HG03432 (cell line): Measurements from ENCODE around the gene FITM2.

Experiments
- ATAC-seq: cut with Tn5 transposase; IDR thresholded peaks from one replicate; pipeline ENCODE4 v1.9.1; 2021; ENCODE audit warnings: mild to moderate bottlenecking, moderate library complexity; ENCODE audit not compliant: unreplicated experiment

Gene FITM2

DNA sequence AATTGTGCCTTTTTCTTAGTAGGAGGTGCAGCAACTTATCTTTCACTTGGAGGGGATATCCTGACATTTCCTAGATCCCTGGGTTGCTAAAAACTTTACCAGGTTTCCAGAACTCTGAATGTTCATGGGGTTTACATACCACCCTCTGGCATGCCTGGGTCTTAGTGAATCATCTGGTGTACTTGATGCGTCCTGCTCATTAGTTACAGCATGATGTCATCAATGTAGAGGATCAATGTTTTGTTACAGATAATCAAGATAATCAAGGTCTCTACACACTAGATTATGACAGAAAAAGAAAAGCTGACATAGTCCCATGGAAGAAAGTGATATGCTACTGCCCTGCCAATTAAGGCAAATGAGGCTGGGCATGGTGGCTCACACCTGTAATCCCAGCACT lies 27.0 kb downstream of the FITM2 start:
- ATAC-seq, result no peak

- no peak for ATAC-seq
These were observed 28.8 kb downstream of the FITM2 start for GRCh38 chr20:44282192-44282591.

DNA sequence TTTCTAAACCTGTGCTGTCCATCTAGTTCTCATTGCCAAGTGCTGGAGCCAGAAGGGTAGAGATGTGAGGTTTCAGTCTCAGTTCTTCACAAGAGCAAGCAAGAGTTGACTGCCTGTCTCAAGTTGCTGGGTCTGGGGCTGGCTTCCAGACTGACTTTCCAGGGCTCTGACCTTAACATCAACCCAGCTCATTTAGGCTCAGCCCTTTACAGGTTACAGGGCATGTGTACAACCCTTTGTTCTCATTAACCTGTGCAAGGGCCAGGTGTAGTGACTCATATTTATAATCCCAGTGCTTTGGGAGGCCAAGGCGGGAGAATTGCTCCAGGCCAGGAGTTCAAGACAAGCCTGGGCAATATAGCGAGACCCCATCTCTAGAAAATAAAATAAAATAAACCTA lies 30.6 kb downstream of the FITM2 start:
- ATAC-seq, result no peak

DNA sequence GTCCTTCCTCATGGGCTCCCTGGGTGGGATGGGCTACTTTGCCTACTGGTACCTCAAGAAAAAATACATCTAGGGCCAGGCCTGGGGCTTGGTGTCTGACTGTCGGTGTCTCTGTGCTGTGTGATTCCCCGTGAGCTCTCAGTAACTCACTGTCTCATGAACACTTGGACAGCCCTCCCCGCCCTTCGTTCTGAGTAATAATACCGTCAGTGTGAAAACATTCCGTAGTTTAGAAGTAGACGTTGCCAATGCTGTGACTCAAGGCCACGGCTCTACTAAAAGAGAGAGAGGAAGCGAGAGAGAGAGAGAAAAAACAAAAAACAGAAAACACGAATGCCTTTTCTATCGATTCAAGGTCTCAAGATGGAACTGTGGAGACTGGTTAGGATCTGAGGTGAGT lies 31.8 kb downstream of the FITM2 start:
- no peak for ATAC-seq

DNA sequence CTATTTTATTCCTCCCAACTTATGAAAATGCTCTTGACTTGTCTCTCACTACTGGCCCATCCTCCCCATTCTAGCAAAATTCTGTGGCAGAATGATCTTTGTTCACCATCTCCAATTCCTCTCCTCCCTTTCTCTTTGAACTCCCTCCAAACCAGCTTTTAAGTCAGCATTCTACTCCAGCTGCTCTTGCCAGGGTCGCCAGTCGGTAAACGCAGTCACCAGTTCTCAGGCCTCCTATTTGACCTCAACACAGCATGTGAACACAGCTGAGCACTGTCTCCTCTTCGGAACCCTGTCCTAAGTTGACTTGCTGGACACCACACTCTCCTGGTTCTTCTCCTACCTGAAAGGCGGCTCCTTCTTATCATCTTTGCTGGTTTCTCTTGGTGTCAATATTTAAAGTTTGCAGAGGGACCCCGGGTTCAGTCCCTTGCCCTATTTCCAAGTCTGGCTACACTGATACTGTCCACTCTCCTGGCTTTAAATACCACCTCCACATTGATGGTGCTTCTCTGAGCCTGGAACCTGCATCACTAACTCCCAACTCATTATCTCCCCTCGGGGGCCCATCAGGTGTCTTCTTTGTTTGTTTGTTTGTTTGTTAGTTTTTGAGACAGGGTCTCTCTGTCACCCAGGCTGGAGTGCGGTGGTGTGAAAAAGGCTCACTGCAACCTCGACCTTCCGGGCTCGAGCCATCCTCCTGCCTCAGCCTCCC lies 36.5 kb downstream of the FITM2 start:
- no peak for ATAC-seq

DNA sequence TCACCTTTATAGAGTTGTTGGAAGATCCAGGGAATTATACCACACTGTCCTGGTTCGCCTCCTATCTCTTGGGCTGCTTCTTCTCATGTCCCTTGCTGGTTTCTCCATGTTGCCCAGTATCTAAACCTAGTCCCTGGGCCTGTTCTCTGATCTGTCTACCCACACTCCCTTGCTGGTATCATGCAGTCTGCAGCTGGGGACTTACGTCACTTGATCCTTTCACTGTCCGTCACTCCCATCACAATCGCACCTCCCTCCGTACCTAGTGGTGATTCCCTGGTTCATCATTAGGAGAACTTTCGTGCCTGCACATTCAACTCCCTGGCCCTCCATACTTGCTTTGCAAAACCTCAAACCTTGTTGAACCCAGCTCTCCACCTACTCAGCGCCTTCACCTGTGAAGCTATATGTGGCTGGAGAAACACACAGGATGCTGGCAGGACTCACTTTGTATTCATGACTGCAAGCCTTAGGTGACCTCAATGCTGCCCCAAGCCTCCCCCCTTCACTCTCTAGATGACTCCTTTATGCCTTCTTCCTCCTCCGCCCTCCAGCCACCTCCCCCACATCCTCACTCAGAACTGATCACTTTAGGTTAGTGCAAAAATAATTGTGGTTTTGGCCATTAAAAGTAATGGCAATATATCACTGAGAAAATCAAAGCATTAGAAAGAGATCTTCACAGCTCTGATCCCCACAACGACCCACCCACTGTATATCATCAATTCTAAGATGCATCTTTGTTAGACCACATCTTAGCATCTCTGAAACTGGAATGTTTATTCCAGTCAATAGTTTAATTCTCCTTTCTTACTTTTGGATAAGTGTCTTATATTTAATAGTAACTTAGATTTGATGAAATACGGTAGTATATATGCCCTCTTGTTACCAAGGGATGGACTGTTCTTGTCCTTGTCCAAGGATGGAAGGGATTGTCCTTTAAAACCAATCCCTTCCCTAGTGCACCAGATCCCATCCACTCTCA lies 37.5 kb downstream of the FITM2 start:
- no peak for ATAC-seq

GRCh38 chr20:44271915-44272663 lies 38.9 kb downstream of the FITM2 start:
- no peak for ATAC-seq

DNA sequence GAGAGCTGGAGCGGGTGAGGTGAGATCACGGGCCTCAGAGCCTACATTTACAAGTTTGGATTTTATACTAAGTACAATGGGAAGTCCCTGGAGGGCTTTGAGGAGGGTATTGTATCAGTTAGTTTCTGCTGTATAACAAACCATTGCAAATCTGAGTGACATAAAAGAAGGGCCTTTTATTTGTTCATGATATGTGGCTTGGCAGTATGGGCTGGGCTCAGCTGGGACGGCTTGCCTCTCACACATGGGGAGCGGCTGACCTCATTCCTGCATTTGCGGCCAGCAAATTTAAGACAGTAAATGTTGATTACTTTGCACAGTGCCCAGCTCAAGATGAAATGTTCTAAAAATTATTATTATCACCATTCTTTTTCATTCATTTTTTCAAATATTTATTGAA lies 42.2 kb downstream of the FITM2 start:
- ATAC-seq, result no peak

DNA sequence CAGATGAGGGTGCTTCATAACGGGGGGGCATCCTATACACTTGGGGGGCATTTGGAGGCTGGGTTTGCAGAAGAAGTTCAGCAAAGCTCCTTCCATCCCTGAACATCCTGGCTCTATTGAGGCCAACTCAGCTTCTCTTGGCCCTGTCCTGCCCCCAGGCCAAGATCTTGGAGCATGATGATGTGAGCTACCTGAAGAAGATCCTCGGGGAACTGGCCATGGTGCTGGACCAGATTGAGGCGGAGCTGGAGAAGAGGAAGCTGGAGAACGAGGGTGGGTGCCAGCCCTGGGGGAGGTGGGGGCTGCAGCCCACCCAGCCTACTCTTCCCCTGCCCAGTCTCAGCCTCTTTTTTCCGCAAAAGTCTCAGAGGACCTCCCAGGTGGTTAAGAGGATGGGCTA lies 46.7 kb downstream of the FITM2 start:
- no peak for ATAC-seq

GRCh38 chr20:44258226-44258890 lies 52.6 kb downstream of the FITM2 start:
- no peak for ATAC-seq

- no peak for ATAC-seq
These were observed 54.0 kb downstream of the FITM2 start for GRCh38 chr20:44256961-44257360.

- no peak for ATAC-seq
These were observed 55.1 kb downstream of the FITM2 start for GRCh38 chr20:44255942-44256341.

DNA sequence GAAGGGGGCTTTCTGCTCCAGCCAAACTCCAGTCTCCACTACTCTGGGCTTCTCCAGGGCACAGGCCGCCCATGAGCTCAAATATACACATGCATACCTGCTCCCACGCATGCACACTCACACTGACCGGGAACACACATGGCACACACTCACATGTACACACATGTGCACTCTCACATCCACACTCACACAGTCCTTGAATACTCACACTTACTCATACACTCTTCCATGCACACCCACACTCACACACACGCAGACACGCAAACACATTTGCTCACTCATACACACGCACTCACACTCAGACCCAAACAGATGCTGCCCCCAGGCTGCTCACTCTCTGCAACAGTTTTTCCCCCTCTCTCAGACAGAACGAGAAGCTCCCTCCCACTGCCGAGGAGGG lies 56.9 kb downstream of the FITM2 start:
- no peak for ATAC-seq

DNA sequence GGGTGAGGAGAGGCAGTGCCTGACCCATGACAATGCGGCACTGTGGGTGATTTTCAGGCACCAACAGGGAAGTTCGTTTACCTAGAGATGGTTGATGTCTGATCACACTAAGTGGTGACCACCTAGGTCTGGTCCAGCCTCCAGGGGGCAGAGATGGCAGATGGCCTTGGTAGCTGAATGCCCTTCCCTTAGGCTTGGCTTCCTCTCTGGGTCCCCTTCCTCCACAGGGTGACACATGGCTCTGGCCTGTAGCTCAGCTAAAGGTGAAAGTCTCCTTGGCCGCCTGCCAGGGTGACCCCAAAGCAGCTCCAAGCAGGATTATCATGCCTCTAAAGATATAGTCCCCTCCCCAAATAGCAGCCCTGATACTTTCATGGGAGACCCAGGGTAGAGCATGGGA lies 57.5 kb downstream of the FITM2 start:
- no peak for ATAC-seq
